B cell (primary cell): Measurements from ENCODE around the gene RAD51D.

Experiments
- CTCF ChIP-seq: fragments of 200-600 bp; IDR thresholded peaks from one replicate; pipeline ENCODE4 v1.8.0; 2022; ENCODE audit warnings: antibody characterized with exemption, mild to moderate bottlenecking
- EZH2 ChIP-seq: IDR thresholded peaks from 2 replicates; pipeline ENCODE4 v1.6.1; 2012; ENCODE audit warnings: borderline replicate concordance, low read depth, mild to moderate bottlenecking, moderate library complexity, low read length; ENCODE audit not compliant: insufficient read depth, poor library complexity, severe bottlenecking

DNA sequence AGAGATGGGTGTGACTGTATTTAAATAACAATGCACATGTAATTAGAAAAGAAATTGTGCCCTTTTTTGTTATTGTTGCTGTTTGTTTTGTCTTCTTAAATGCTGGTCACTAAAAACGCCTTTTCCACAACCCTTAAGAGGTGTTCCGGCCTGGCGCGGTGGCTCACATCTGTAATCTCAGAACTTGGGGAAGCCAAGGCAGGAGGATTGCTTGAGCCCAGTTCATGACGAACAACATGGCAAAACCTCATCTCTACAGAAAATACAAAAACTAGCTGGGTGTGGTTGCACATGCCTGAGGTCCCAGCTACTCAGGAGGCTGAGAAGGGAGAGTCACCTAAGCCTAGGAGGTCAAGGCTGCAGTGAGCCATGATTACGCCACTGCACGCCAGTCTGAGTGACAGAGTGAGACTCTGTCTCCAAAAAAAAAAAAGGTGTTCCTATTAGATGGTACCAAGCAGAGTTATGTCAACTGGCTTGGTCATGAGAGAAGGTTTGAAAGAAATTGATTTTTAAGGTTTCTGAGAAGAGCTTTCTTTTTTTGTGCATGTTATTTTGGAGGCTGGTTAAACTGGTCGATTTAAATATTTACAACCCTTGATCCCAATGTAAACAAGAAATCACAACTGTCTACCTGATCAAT, 32.6 kb downstream of the RAD51D start:
- TF ChIP-seq CTCF (no peak), EZH2 (no peak)
